Fibroblast of the conjunctiva (primary cell): ENCODE measurements around the gene GPR55.
A peak's percentile ranks its signal among the peaks of the same experiment; 100 is the strongest.

Experiments
- DNase-seq: peaks from one replicate; pipeline ENCODE4 v3.0.0-alpha.2; 2010; ENCODE audit warnings: low read depth

Gene GPR55

DNA sequence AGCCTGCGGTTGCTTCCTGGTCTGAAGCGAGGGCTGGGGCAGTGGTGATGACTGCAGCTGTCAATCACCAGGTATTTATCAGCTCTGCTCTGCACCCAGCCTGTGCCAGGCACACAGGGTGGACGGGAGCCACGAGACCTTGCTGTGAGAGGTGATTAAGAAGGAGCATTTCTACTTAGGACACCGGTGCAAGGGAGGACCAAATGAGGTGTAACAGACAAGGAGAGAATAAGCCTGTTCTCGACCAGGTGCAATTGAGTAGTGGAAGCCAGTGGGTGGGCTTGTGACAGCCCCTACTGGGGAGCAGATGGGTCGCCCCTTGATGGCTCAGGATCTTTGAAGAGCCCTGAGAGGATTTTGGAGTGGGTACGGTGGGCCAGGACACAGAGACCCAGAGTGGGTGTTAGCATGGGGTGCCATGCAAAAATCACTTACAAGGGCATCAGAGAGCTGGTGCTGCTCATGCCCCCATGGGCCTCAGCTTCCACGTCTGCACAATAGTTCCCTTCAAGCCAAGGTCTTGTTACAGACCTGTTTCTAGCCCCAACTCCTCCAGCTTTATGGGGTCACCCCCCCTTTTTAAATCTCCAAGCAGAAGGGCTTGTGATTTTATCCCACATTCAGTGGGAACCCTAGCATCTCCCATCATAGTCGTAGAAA, 24.6 kb downstream of the GPR55 start:
- no peak for DNase-seq

DNA sequence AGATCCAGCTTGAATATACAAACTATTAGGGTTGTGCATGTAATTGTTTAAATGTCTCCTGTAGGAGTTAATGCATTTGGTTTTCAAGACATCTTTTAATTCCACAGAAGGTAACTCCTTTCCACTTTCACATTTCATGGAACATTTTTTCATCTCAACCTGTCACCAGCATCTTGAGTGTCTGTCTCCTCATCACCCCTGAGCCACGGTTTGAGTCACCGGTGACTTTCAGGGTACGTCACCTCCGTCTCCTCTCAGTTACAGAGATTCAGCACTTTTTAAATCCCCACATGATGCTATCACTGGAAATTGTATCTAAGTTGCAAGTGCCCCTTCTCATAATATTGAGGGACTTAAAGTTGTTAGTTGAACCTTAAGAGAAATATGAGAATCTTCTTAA, 25.3 kb downstream of the GPR55 start:
- DNase-seq: no peak

DNA sequence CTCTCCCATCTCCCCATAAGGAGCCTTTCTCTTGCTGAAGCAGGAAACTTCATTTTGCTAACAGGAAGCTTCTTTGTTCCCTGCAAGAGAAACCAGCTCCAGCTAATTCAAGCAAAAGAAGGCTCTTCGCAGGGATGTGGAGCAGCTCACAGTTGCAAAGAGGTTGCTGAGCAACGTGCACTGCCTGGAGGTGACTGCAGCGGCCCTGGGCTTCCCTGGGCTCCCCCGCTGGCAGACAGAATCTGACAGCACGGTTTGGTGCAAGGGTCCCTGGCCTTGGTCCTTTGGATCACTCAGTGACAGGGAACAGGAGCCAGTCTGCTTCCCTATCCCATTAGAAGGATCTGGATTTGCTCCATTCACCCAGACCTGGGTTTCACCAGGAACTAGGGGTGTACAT, 25.8 kb downstream of the GPR55 start:
- no peak for DNase-seq

DNA sequence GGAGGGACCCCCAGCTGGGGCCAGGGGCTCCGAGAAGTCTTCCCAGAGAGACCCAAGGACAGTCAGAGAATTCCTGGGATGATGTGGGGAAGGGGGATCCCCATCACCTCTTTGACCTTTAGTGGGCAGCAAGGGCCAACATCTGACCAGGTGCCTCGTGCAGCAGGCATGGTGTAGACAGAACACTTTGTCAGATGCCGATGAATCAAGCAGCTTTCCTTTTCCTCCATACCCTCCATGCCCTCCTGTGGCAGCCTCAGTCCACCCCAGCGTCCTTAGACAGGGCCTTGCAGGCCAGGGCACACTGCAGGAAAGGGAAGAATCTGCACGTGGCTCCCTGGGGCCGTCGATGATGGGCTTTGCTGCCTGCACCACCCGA, 26.3 kb downstream of the GPR55 start:
- no peak for DNase-seq

DNA sequence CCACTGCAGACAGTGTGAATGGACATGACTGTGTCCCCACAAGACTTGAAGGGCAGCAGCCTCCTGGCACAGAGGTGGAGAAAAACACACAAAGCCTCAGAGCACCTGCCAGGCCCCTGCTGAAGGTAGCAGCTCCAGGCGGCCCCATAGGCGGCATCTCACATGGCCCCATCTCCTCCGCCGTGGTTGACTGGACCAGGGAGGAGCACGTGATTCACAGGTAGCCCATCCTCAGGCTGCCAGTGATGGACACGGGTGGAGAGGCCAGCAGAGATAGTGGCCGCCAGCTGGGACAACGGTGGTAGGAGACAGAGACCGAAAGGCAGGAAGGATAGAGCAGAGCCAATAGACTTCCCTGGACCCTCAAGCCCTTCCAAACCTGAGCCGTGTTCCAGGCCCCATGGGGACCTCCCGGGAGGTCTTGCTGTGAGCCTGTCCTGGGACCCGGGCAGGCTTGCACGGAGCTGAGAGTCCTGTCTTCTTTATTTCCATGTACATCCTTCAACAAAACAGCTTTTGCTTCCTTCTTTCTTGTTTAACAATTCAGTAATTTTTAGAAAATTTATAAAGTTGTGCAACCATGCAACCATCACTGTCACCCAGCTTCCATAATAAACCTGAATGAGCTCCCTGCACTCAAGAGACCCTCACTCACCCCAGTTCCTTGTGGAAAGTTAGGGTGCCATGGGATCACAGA, 26.9 kb downstream of the GPR55 start:
- DNase-seq: no peak

DNA sequence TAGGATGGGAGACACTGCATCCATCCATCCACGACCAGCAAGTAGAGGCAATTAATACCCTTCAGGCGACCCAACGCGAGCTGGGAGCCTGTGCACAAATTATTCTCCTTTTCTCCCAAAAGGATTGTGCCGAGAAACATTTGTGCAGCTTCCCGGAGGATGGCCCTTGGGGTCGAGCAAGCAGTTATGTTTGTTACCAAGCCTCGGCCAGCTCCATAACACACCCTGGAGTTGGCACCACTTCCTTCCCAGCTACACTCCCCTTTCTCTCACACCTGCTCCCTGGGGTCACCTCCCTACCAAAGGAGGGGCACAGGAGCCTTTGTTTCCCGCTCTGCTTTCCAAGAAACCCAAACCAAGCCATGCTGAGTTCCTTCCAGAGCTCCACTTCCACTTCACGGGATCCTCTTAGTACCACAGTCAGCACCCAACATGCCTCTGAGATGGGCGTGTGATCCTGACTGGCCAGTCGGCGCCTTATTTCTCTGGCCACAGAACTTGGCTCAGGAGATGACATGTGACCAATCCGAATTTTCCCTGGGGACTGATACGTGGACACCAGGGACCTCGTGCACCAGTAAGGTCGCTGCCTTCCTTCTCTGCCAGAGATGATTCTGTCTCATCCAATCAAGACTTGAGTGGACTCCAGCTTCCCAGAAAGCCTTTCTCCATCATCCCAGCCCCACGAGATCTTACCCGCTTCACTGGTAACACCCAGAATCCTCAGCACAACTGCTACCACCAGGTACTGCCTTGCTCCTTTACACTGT, 28.5 kb downstream of the GPR55 start:
- no peak for DNase-seq

DNA sequence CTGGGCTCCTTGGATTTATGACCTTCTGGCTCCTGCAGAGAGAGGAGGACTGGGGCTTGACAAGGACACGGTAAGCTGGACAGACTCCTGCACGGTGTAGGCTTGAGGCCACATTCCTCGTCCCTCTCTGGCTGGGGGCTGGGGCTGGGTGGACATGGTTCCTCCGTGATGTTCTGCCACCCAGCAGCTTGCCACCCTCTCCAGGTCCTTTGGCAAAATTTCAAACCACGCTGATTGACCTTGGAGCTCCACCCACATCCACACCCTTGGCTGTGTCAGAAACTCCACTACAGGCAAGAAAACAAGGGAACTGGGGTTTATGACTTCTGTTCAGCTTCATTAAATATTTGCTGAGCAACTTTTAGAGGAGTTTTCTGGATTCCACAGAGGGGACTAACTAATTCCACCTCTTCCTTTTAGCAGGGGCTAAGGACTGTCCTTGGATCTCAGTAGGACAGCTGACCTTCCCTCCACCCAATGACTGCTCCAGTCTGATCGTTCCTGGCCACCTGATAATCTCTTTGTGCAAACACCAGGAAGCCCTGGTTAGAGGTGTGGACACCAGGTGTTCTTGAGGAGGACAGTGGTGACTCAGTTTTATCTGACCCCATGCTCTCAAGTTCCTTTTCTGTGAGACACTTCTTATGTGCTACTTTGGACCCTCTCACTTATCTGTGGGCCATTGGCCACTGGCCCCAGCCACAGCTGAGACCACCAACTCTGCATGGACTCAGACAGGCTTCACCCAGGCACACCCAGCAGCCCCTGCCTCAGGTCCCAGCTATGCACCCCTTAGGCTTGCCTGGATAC, 29.3 kb downstream of the GPR55 start:
- DNase-seq: no peak

DNA sequence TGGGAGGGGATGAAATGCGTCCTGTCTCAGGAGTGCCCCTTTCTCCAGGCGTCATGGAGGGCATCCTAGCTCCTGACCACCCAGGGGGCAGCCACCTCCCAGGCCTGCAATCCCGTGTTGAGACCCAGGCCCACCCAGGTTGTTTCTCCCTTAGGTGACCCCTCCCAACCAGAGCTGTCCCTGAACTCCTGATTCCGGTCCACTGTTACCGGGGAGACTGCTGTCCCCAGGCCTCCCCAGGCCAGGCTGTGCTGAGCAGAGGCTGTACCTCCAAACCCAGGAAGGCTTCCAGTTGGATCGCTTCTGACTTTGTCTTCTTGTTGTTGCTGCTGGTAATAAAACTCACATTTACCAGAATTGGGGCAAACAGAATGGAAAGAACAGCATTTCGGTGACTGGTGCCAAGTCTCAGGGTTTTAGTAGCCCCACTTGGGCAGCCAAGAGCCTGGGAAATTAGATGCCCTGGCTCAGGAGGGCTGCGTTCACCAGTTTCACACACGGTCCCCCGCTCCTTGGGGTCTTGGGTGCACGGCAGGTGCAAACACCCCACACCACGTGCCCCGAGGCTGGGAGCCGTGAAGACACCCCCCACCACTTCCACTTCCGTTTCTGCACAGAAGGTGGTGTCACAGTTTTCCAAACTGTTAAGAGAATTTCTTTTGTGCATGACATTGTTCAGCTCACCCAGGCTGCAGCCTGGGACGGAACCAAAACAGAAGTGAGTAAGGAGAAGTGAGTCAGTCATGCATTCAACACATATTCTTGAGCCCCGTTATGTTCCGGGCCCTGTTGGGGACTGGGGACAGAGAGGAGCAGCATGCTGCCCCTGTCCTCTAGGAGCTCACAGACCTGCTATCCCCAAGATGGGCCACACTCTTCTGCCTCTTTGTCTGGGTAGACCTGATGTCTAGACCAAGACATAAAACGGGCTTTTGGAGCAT, 30.9 kb downstream of the GPR55 start:
- DNase-seq: no peak

DNA sequence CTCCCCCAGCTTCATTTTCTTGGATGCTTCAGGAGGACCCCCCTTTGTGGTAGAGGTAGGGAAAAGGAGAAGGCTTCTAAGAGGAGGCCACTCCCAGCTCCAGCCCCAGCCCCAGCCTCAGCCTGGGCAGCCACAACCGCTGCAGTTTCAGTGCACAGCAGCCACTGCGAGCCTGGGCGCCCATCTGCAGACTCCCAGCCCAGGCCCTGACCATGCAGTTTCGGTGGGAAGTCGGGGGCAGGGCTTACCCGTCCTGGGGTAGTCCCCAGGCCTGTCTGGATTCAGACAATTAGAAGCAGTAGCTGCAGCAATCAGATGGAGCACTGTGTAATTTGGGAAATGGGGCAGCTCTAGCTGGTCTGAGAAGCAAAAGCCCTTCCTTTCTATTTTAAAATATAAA, 31.7 kb downstream of the GPR55 start:
- no peak for DNase-seq

DNA sequence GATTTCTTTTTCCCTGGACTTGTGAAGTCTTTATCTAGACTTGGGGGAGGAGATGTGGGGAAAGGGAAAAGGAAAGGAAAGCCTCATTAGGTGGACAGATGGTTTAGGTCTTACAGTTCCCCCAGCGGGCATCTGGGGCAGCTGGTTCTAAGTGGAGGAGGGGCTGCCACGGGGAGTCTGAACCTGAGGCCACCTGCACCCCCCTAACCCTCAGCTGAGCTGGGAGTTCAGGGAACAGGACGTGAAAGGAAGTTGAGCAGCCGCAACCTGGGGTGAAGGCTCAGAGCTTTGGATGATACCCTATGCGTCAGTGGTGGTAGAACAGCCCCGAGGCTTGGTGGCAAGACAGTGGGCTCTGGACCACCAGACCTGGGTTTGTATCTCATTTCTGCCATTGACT, 33.5 kb downstream of the GPR55 start:
- no peak for DNase-seq

DNA sequence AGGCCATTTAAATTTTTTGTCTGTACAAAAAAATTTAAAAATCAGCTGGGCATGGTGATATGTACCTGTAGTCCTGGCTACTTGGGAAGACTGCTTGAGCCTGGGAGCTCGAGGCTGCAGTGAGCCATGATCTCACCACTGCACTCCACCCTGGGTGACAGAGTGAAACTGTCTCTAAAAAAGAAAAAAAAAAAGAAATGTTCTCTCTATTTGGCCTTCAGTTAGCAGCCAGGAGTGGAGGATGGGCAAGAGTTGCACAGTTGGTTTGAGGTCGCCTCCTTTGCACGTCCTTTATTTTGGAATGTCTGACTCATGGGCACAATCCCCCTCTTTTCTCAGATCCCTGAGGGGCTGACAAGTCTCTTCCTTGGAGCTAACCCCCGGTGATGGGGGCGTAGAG, 34.0 kb downstream of the GPR55 start:
- no peak for DNase-seq

DNA sequence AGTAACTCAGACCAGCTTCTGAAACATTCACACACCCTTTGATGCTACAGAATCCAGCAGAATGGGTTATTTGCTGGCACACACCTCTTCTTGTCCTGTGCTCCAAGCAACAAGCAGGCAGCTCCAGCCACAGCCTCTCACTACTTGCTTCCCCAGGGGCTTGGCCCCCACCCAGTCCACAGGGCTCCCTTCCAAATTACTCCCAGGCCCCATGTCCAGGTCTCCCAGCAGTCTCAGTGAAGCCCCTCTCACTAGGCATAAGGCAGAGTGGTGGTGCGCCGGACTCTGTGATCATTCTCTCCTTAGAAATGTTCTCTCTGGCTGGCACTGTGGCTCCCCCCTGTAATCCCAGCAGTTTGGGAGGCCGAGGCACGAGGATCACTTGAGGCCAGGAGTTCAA, 34.4 kb downstream of the GPR55 start:
- DNase-seq: no peak

DNA sequence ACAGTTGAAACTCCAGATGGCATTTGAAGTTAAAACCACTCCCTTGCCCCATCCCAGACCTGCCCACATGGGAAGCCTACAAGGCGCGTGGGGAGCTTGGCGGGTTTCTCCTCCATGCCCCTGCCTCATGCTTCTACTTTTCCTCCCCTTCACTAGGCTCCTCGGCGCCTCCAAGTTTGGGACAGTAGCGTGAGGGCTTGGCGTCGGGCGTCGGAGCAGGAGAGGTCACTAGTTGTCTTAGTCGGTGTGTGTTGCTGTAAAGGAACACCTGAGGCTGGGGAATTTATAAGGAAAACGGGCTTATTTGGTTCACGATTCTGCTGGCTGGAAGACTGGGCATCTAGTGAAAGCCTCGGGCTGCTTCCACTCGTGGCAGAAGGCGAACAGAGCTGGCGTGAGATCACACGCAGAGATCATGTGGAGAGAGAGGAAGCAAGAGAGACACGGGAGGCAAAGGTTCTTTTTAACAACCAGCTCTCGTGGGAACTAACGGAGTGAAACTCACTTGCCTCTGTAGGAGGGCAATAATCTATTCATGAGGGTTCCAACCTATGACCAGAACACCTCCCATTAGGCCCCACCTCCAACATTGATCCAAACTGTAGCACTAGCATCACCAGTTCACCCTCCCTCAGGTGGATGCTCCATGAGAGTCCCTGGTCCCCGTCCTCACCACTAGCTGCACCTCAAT, 35.0 kb downstream of the GPR55 start:
- no peak for DNase-seq

DNA sequence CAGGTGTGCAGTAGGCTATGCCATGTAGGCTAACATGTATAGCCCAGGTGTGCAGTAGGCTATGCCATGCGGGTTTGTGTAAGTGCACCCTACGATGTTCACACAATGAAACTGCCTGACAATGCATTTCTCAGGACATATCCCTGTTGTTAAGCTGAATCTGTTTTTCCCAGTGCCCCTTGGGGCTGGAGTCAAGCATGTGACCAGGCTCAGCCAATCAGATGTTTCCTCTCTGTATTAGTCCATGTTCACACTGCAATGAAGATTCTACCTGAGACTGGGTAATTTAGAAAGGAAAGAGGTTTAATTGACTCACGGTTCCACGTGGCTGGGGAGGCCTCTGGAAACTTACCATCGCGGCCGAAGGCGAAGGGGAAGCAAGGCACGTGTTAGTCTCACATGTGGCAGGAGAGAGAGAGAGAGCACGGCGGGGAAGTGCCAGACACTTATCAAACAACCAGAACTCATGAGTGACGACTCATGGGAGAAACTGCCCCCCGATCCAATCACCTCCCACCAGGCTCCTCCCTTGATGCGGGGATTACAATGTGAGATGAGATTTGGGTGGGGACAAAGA, 36.1 kb downstream of the GPR55 start:
- DNase-seq: no peak

DNA sequence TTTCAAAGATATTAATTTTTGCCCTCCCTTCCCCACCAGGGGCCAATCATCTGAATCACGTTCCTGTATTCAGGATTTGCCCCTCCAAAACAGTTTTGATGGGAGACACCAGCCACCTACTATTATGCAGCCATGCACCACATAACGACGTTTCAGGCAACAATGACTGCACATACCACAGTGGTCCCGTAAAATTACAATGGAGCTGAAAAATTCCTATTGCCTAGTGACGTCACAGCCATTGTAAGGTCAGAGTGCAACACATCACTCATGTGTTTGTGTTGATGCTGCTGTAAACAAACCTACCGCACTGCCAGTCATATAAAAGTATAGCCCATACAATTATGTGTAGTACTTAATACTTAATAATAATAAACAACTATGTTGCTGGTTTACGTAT, 37.7 kb downstream of the GPR55 start:
- no peak for DNase-seq

DNA sequence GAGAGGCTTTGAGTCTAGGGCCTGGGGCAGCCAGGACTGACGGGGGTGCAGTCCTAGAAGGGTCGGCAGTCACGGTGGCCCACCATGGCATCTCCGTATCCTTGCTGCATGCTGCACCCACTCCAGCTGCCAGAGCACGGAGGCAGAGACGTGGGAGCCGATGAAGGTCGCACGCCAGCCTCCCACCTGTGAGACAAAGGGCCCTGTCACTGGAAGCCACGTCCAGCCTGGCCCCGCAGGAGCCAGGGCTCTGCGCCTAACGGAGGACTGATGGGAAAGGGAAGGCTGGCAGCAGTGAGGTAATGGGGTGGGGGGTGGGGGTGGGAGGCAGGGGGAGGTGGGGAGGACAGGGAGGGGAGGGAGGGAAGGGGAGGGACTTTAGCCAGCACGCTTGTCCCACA, 38.4 kb downstream of the GPR55 start:
- no peak for DNase-seq

DNA sequence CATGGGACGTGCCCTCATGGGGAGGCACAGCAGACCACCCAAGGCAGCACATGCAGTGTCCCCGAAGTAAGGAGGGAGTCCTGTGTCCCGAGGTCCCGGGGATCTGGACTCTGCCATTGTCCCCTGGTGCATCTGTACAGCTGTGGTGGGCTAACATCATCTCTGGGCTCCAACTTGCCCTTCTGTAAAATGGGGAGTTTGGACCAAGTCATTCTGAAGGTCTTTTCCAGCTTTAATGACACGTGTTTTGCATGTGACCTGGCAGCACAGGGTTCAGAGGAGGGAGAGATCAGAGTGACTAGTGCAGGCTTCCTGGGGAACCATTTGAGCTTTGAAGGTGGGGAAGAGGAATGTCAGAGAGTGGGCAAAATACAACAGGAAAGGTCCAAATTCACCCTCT, 38.8 kb downstream of the GPR55 start:
- DNase-seq: no peak

DNA sequence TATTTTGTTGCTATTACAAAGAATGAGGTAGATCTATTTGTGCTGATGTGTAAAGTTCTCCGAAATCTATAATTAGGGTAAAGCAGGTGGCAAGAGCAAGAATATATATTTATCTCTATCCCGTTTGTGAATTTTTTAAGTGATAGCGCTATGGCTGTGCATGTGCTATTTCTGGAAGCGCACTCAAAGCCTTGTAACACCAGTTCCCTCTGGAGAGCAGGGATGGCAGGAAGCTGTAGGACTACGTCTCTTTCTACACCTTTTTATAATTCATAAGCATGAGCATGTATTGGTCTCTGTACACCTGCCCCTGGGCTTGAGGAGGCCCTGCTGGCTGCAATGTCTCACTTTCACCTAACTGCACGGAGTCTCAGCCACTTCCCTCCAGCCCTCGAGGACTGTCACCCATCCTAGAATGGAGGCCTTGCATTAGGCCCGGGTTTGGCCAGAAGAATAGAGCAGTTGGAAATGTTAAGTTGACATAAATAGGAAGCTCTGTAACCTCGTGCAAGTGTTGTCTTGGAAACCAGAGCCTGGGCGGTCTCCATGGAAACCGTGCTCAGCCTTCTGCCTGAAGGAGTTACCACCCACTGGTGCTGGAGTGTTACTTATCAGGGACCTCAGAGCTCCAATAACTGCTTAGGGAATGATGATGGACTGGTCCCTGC, 39.4 kb downstream of the GPR55 start:
- DNase-seq: peak; percentile 14

DNA sequence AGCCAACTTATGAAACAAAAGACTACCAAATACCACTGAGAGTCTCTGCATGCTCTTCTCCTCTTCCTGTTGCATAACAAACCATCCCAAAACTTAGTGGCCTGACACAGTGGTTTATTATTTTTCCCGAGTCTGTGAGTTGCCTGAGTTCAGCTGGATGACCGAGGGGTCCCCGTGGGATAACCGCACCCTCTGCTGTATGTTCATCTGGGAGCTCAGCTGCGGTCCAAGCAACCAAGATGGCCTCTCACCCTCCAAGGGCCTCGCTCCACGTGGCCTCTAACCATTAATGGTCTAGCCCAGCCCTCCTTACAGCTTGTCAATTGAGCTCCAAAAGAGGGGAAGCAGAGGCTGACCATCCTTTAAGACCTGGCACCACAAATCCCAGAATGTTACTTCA, 43.2 kb downstream of the GPR55 start:
- no peak for DNase-seq

DNA sequence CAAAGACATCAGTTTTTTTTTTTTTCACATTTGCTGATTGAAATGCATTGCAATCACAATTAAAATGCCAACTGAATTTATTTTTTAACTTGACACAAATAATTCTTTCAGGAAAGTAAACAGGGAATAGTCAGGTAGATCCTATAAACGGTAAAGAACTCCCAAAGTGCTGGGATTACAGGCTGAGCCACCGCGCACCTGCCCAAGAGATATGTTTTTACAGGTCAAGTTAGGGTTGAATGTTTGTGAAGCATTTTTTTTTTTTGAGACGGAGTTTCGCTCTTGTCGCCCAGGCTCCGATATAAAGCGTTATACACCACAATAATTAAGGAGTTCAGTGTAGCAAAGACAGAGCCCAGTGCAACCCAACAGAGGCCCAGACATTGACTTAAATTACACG, 45.2 kb downstream of the GPR55 start:
- DNase-seq: no peak
